RWPE1 (cell line): ENCODE measurements around the gene MOCOS.

ENCODE experiments used
- CTCF ChIA-PET: fragments of 350-600 bp; sonication (Branson Sonifier 250); formaldehyde crosslinking; extraction: SDS; loops from one replicate; lab custom pipeline; 2021; lab: Yijun Ruan, JAX
- POLR2A ChIA-PET: fragments of 400-600 bp; formaldehyde crosslinking; extraction: SDS; loops from one replicate; lab custom pipeline; 2020; ENCODE audit warnings: antibody characterized with exemption; ENCODE audit not compliant: low non-redundant PET; lab: Yijun Ruan, JAX
- DNase-seq: peaks from one replicate; pipeline ENCODE4 v3.0.0; 2012; ENCODE audit warnings: low spot score
- H3K27ac ChIP-seq: fragments of 450-650 bp; 2 replicates; pipeline ENCODE4 v1.5.1; 2017
- TF ChIP-seq, protein P1 (sequence below): fragments of 450-650 bp; conservative IDR thresholded peaks from 2 replicates; pipeline ENCODE4 v1.5.1; 2017; ENCODE audit warnings: low read depth, mild to moderate bottlenecking

The MOCOS gene

DNA sequence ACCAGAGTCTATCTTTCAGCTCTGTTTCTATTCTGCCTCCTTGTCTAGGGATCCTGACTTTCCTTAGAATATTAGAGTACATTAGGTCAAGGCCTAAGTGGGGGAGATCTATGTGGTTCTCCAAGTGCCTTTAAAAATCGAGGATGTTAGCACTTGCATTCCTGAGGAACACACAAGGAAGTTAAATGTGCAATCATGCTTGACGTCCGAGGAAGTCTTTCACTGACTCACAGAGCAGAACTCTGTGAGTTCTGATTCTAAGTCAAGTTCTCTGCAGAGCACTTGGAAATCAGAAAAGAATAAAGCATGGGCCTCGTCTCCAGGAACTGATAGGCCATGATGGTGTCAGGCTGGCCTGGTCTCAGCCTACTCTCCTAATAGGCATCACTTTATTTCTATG is 127.5 kb downstream of the MOCOS start:
- CTCF ChIA-PET: interaction anchor here (0.6 to 0.9 kb wide), 2 partner anchors 98 to 106 kb away, joined by 3 read pairs; no protein-coding TSS in a partner anchor
- POLR2A ChIA-PET: no interaction called here
- no peak overlapping the region for H3K27ac ChIP-seq
- no peak for DNase-seq
- TF ChIP-seq, protein P1, sequence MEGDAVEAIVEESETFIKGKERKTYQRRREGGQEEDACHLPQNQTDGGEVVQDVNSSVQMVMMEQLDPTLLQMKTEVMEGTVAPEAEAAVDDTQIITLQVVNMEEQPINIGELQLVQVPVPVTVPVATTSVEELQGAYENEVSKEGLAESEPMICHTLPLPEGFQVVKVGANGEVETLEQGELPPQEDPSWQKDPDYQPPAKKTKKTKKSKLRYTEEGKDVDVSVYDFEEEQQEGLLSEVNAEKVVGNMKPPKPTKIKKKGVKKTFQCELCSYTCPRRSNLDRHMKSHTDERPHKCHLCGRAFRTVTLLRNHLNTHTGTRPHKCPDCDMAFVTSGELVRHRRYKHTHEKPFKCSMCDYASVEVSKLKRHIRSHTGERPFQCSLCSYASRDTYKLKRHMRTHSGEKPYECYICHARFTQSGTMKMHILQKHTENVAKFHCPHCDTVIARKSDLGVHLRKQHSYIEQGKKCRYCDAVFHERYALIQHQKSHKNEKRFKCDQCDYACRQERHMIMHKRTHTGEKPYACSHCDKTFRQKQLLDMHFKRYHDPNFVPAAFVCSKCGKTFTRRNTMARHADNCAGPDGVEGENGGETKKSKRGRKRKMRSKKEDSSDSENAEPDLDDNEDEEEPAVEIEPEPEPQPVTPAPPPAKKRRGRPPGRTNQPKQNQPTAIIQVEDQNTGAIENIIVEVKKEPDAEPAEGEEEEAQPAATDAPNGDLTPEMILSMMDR: no peak

- H3K27ac ChIP-seq: peak overlapping the region; percentile 48
- CTCF ChIA-PET: no interaction called here
- no peak for DNase-seq
- TF ChIP-seq, protein P1: no peak
- POLR2A ChIA-PET: no interaction called here
Observed at GRCh38 chr18:36315736-36316135, 128.4 kb downstream of the MOCOS start.

DNA sequence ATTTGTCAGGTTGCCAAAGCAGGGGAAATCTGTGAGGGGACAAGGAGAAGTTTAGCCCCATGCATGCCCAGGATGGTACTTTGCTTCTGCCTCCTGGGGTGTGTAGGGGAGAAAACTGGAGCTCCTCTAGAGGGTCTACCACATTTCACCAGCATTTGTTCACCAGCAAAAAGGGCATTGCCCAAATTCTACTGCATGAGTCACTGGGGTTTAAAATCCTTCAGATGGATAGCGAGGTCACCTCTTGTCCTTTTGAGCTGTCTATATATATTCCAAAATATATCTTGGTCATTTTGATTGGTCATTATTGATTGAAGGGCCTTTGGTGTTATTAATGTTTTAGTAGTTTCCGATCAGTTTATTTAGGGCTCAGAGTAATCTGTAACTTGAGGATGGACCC is 128.9 kb downstream of the MOCOS start:
- CTCF ChIA-PET: no interaction called here
- TF ChIP-seq, protein P1: no peak
- POLR2A ChIA-PET: no interaction called here
- H3K27ac ChIP-seq: no peak overlapping the region; the same call in 1 of the 2 replicates
- no peak for DNase-seq
